ENCODE data around the gene FBLN5.
A peak's percentile ranks its signal among the peaks of the same experiment; 100 is the strongest.
"Not testable (repeated sequence)": the region's sequence is repeated elsewhere in the genome, so short reads cannot be mapped to it uniquely, and the experiment has no call there.

FBLN5 gene

DNA sequence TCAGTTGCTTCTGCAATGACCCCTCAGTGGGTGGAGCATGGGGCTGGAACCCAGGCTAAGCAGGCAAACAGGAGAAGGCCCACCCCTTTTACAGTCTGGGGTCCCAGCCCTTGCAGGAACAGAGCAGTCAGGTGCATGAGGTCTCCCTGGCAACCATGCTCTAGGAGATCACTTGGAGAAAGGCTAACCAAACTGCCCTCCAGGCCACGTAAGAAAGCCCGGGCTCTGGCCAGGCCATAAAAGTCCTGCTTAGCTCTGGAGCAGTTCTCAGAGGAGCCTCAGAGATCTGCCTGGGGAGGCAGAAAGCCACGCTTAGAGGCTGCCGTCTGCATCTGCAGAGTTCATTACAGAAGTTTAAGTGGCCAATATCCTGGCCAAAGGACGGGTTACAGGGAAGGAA lies 65.1 kb downstream of the FBLN5 start:
- DNase-seq, result no peak

DNA sequence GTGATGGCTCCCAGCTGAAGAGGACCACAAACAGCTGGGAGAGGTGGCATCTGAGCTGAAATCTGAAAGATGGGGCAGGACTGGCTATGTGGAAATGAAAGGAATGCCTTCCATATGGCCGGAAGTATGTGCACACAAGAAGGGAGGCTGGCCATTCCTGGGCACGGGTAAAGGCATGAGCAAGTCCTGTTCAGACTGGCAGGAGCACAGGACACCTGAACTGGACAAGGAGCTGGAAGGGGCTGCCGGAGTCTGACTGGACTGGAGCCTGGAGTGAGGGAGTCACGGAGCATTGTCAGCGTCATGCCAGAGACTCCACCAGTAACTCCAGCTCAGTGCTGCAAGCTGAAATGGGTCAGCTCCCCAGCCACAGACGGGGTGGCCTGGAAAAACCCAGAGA lies 68.3 kb downstream of the FBLN5 start:
- DNase-seq, result no peak

GRCh38 chr14:91878274-91878673 lies 69.2 kb downstream of the FBLN5 start:
- DNase-seq, result no peak

GRCh38 chr14:91877376-91877915 lies 70.0 kb downstream of the FBLN5 start:
- DNase-seq, result no peak

DNA sequence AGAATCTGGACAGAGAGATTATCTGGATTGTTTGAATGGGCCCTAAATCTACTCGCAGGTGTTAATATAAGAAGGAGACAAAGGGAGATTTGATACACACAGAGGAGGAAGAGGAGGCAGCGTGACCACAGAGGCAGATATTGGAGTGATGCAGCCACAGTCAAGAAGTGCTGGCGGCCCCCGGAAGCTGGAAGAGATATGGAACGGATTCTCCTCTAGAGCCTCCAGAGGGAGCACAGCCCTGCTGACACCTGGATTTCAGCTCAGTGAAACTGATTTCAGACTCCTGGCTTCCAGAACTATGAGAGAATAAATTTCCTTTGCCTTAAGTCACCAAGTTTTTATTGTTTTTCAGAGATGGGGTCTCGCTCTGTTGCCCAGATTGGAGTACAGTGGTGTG lies 71.0 kb downstream of the FBLN5 start:
- no peak for DNase-seq

- no peak for DNase-seq
These were observed 71.8 kb downstream of the FBLN5 start for GRCh38 chr14:91875525-91876286.

DNA sequence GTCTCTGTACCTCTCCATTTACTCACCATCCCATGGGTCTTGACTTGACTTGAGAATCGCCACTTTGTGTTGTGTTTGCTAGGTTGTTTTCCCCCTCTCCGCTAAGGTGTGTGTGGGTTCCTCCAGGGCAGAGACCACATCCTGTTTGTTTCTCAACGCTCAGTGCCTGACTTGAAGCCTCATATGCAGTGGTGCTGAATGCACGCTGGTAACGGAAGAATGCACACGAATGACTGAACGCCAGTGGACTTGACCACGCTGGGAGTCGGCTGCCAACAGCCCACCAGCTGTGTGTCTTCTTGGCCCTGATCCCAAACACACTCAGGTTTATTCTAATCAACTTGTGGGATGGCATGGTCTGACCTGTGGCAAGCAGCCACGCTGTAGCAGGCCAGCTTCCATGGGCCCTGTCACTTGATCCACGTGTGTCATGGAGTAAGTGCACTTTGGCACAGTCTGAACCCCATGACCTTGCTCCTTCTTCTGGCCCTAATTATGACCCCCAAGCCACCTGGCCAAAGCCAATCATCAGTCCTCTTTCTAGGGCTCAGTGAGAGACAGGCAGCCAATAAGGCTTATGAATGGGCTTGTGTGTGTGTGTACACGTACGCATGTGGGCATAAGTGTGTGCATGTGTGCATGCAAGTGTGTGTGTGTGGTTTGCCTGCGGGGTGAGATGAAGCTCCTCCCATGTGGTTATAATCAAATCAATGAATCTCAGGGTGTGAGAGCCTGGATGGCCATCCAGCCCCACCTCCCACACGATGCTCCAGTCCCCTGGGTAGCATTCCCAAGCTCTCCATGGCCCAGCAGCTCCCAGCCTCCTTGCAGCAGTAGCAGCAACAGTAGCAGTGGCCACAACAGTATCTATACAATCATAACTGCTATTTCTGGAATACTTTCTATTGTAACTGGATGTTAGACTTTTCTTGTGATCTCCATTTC lies 73.8 kb downstream of the FBLN5 start:
- DNase-seq, result no peak

GRCh38 chr14:91872517-91873470 lies 74.7 kb downstream of the FBLN5 start:
- DNase-seq, result no peak

DNA sequence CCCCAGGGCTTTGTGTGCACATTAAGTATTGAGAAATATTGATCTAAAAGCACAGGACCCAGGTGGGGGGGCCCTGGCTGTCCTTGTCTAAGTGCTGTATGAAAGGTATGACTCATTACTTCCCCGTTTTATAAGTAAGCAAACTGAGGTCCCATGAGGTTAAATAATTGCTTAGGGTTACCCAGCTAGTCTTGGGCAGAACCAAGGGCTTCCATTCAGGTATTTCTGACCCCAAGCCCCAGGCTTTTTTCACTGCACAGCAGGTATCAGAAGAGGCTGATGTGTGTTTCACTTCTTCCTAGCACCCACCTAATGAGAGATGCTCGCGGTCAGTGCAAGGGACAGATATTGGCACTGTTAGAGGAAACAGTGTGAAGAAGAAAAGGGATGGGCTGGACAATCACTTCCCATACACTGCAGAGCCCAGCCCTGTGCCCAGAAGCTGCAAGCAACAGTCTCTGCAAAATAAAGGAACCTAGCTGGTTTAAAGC lies 75.4 kb downstream of the FBLN5 start:
- no peak for DNase-seq

GRCh38 chr14:91871401-91871800 lies 76.1 kb downstream of the FBLN5 start:
- not testable (repeated sequence) for DNase-seq

DNA sequence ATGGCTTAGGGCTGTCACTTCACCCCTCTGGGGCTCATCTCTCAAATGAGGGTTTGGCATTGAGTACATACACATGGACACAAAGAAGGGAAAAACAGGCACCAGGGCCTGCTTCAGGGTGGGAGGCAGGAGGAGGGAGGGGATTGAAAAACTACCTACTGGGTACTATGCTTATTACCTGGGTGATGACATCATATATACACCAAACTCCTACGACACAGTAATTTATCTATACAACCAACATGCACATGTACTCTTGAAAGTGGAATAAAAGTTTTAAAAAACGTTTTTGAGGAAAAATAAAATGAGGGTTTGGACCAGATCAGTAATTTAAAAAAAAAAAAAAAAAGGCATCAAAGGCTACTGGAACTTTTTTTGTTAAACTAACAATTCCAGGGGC lies 76.6 kb downstream of the FBLN5 start:
- DNase-seq, result no peak

DNA sequence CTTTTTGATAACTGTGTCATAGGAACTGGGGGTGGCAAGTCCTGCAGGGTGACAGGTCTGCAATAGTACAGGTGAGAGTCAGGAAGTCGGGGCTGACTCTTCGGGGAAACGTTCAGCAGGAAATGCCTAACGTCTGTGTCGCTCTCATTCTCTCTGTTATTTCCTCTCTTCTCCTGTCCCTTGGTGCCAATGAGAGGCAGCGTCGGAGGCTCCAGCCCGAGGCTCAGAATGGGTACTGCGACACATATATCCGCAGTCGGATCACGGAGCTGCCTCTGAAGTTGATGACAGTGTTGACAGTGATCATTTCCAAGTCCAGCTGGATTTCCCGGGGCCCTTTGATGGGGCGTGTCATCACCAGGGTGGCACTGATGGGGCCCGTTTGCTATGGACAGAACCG lies 77.5 kb downstream of the FBLN5 start:
- no peak for DNase-seq

GRCh38 chr14:91869556-91869955 lies 77.9 kb downstream of the FBLN5 start:
- no peak for DNase-seq

GRCh38 chr14:91867316-91867988 lies 80.0 kb downstream of the FBLN5 start, which contains the start of gene TC2N:
TC2N (minus strand) TSS chr14:91867536; CDS start chr14:91813769, 53,767 bp downstream.
- no peak for DNase-seq

DNA sequence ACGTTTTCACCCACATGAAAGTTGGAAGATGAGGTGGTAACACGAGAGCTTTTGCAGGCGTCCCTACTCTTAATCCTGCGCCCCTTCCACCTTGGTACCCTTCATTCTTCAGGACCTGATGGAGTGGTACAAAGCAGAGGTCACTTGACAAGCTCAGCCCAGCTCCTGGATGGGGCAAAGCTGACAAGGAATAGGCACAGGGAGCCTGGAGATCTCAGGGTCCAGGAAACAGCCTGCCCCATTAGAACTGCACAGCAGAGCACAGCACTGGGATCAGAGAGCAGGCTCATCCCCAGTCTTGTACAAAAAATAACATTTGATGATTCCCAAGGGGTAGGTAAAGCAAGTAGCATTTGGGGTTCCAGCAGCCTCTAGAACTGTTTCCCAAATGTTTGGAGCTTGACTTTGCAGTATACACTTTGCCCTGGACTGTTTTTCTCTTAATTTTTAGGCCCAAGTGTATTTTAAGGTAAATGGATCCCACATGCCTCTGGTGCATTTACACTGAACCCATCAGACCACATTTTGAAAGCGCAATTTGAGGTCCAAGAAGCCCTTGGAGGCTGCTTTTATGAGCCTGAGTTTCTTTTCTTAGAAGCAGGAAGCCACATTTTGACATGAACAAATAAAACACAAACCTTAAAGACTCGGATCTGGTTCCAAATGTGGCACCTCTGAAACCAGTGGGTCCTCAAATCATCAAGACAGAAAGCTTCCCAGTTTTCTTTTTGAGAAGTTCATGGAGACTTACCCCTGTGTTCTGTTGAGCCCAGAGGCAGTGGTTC lies 80.8 kb downstream of the FBLN5 start:
- no peak for DNase-seq

DNA sequence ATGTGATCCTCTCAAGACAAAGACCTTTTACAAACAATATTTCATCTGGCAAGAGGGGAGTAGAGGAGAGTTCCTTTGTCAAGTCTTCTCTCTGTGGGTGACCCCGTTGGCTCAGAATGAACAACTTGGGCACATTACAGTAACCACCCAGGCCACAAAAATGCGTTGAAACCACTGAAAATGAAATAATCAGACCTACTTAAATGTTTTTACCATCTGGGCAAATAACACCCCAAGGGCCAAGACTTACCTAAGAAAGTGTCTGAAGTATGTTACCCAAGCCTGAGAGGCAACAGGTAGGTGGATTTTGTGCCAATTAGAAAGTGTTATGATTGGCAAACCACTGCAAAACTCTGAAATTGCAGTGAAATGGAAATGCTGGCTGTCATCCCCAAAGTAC lies 81.4 kb downstream of the FBLN5 start:
- DNase-seq, result peak; percentile 19

- DNase-seq, result no peak
These were observed 85.1 kb downstream of the FBLN5 start for GRCh38 chr14:91862417-91862816.

- DNase-seq, result no peak
These were observed 86.4 kb downstream of the FBLN5 start for GRCh38 chr14:91861091-91861490.

DNA sequence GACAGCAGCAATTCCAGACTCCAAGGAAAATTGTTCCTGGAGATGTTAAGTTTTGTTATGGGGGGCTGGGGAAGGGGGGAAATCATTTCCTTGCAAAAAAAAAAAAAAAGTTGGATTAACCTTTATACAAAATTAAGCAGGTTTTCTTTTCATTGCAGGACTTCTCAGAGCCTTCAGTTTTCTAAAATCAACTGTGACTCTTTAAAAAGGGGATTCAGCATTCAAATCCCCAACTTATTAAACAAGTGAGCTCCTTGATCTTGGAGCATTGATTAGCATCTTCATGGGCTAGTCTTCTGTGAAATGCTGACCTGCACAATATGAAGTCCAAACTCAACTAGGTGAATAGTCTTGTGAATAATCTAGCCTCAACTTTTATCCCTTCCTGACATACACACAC lies 87.3 kb downstream of the FBLN5 start:
- no peak for DNase-seq

GRCh38 chr14:91858536-91859275 lies 88.8 kb downstream of the FBLN5 start:
- DNase-seq, result peak; percentile 54
